CD4-positive, alpha-beta T cell treated with Interleukin-2 at 100 ng/mL for 4 hours (primary cell): ENCODE data around the gene PPFIBP2.
A peak's percentile ranks its signal among the peaks of the same experiment; 100 is the strongest.
"Not testable (repeated sequence)": the region's sequence is repeated elsewhere in the genome, so short reads cannot be mapped to it uniquely, and the experiment has no call there.

Experiments used
- DNase-seq: peaks from one replicate; pipeline ENCODE4 v3.0.0-alpha.2; 2020; ENCODE audit warnings: low spot score

PPFIBP2 gene

GRCh38 chr11:7636350-7636749 lies 122.6 kb downstream of the PPFIBP2 start:
- DNase-seq = no peak

DNA sequence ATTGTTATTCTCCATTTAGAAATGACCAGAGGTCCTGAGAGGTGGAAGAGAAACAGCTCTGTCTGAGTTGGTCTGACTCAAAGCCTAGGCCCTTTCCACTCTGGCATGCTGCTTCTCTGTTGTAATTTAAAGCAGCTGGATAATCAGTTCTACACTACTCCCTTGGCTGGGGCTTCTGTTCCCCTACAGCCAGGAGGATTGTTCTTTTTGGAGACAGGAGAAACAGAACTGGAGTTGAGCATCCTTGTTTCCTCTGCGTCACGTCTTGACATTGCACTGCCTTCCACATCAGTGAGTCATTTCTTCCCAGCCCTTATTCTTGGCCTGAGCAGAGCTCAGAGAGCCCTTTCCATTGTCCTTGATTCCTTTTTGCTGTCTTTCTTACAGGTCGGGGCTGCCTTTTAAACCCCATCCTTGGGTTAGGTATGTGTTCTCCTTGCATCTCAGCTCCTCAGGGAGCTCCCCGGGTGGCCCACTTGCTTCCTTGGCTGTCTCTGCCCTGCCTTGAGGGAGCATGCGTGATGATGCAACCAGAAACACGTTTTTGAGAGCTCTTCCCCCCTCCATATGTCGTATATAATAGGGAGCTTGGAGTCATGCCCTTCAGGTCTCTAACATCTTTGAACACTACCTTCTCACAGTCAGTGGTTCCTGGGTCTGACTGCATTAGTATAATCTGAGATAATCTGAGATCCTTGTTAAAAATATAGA lies 123.8 kb downstream of the PPFIBP2 start:
- DNase-seq = no peak

DNA sequence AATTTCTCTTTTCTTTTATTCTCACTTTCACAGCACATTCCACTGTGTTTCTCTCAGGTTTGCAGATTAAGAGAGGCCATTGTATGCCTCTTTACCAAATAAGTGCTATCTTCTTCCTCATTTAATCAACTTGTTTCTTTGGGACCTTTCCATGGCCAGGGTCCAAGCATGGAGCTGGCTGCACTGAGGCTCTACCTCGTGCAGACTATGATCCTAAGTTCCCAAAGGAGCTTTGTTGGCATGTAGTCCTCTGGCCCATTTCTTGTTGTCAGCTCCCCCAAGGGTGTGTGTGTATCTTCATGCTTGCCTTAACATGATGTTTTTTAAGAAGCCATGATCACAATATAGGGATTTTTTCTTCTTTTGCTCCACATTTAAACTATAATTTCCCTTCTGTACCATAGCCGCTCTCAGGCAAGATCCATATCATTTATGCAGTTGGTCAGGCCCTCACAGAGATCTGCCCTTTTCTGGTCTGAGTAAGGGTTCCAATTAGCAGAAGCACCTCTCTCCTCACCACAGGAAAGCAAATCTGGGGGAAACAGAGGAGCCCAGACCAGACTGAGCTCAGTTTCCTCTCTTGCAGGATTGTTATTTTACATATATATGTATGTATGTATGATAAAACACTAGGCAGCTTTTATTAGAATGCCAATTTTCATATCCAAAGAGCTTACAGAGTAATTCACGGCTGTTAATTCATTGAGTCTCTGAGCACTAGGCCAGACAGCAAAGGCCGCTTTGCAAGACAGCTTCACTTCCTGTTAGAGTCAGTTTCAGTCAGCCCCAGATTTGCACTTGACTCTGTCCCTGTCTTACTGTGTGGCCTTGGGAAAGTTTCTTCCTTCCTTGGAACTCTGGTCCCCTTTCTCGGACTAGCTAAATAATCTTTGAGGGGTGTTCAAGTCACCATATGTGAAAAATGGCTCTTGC lies 125.2 kb downstream of the PPFIBP2 start:
- DNase-seq = no peak

- no peak for DNase-seq
These were observed 125.8 kb downstream of the PPFIBP2 start for GRCh38 chr11:7639643-7640025.

DNA sequence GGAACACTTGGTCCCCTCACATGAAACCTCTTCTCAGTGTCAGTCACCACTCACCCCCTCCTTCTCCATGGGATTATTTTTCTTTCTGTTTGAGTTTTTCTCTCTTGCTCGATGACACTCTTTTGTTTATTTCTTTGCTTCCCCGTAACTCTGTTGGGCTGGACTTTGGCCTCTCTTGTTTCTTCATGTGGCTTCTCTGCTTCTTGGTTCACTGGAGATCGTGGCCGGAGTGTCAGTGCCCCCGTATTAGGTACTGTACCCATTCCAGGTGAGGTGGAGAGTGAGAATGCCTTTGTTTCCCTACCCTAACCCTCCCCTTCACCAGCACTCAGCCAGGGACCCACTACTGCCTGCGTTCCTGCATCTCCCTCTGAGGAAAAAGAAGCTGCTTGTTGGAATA lies 127.0 kb downstream of the PPFIBP2 start:
- no peak for DNase-seq

DNA sequence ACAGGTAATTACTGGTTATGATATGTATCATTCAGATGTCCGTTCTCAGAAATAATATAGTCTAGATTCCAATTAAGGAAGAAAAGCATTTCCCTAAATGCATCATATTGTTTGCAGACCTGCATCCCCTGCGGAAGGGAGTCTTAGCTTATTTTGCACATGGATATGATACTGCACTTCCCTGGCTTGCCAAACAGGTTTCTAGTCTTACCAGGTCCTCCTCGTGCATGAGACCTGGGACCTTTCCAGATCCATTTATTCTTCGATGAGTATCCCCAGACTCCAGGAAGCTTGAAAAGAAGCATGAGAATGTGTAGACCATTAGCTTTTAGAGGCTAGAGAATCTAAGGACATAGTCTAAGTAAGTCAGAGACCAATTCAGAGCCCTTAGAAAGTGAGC lies 128.9 kb downstream of the PPFIBP2 start:
- DNase-seq = no peak

DNA sequence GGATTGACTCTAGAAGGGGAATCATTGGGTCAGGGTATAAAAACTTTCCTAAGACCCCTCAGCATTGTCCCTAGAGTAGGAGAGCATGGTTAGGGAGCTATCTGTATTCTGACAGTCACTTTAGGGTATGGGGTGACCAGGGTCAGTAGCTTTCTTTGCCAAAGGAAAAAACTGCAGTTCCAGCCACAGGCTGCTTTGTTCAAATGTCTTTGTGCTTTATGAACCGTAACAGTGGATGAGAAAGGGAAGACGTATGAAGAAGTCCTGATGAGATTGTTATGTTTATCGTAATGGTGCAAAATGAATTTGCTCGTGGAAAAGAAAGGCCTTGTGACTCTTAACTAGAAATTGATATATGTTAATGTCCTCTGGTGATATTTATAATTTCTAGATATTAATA lies 129.5 kb downstream of the PPFIBP2 start:
- no peak for DNase-seq

DNA sequence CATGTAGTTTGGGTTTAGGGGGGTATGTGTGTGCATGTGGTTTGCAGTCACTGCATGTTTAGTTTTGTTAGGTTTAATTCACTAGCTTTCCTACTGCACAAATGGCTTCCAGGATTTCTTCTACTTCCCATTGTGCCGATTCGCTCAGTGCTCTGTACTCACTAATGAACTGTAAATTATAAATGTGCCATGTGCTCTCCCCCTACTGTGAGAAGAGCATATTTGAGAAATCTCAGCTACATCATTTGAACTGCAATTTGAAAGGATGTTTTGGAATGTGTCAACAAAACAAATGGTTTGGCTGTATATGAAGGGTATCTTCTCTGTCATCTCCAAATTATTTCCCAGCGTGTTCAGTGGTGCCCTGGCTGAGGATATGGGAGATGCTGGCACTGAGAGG lies 131.4 kb downstream of the PPFIBP2 start:
- no peak for DNase-seq

DNA sequence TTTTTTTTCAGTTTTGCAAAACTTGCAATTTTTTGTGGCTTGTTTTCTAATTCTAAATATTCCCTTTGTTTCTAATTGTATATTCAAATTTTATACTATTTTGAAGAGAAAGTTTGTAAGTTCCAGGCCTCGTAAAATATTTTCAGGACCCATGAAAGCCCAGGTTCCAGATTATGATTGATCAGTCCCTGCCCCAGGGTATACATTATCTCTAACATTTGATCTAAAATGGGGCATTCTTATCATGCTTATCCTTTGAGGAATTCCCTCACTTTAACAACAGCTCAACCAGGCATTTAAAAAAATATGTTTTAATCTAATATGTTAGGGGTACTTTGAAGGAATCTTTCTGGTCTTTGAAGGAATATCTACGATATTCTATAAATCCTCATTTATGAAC lies 133.1 kb downstream of the PPFIBP2 start:
- no peak for DNase-seq

DNA sequence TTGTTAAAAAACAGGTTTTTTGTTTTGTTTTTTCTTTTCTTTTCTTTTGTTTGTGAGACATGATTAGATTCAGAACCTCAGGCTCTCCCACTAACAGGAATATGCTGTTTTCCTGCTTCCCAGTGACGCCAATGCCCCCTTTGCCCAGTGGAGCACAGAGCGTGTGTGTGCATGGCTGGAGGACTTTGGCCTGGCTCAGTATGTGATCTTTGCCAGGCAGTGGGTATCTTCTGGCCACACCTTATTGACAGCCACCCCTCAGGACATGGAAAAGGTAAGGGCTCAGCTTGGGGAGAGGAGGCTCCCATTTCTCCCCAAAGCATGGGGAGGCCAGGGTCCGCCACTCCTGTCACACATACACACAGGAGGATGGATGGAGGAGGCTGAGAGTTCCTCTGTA lies 134.5 kb downstream of the PPFIBP2 start:
- no peak for DNase-seq

DNA sequence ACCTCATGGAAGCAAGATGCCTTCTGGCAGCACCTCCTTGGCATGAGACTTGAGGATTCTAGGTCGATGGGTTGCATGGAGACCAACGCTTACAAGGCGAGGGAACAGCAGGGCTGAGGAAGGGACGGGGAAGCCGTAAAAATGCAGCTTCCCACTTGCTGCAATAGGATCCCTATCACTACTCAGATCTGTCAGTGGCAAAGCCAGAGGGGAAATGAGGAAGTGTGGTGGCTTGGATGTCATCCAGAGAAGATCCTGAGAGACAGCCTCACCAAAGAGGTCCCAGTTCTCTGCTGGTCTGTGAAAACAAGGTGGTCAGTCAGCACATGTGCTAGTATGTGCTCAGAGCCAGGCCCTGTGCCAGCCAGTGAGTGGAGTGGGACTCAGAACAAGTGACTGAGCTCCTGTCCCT lies 137.3 kb downstream of the PPFIBP2 start:
- DNase-seq = no peak

DNA sequence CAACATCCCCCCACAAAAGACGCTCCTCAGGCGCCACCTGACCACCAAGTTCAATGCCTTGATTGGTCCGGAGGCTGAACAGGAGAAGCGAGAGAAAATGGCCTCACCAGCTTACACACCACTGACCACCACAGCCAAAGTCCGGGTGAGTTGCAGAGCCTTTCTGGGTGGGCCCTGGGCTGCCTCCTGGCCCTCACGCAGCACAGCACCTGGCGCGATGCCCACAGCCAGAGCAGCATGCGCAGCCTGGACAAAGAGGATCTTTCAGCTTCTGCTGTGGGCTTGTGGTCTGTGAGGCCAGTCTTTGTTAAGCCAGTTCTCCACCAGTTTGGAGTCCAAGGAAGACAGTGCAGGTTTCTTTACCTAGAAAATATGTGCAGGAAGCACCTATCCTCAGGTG lies 137.9 kb downstream of the PPFIBP2 start:
- no peak for DNase-seq

- no peak for DNase-seq
These were observed 140.5 kb downstream of the PPFIBP2 start for GRCh38 chr11:7654195-7654705.

- DNase-seq = no peak
These were observed 141.7 kb downstream of the PPFIBP2 start for GRCh38 chr11:7655253-7656217.

DNA sequence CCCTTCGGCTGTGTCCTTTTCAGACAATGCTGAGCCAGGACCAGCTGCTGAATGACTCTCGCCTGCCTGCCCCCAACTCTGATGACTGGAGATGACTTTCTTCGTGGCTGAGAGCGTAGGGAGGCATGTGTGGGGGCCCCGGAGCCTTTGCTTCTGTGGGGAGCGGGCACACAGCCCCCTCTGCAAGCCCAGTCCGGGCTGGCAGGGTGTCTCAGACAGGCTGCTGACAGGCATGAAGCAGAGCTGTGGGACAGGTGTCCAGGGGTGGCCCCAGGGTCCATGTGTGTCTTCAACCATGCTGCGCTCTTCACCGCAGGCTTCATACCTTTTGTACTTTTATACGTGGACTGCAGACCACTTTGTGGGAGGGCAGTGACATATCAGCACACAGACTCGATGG lies 142.9 kb downstream of the PPFIBP2 start:
- DNase-seq = no peak

DNA sequence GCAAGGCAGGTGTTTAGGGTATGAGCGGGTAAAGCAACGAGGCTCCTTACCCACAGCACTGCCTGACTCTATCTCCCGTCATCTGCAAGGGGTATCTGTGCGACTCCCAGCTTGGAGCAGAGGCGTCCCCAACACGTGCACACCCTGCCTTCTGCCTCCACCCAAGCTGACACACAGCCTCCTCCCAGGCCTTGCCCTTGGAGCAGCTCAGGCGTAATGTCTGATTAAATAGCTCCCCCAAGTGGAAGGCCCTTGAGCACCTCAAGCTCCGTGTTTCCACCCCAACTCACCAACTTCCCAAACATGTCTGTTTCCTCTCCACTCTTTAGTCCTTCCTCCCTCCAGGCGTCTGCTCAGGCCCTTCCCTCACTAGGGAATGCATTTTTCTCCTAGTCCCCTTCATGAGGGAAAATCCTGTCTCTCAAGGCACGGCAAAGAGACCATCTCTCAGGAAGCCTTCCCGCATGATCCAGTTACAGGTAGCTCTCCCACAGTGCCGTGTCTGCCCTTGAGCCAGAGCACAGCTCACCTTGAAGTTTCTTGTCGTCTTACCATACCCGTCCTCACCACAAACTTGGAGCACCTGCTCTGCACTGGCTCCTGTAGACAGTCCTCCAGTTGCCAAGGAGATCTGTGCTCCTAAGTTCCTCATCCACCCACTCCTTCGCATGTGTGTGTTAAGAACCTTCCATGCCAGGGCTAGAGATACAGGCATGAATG lies 143.7 kb downstream of the PPFIBP2 start:
- peak; percentile 17 for DNase-seq

DNA sequence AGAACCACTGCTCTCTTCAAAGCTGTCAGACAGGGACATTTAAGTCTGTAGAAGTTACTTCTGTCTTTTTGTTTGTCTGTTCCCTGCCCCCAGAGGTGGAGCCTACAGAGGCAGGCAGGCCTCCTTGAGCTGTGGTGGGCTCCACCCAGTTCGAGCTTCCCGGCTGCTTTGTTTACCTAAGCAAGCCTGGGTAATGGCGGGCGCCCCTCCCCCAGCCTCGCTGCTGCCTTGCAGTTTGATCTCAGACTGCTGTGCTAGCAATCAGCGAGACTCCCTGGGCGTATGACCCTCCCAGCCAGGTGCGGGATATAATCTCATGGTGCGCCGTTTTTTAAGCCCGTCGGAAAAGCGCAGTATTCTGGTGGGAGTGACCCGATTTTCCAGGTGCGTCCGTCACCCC lies 149.7 kb downstream of the PPFIBP2 start:
- DNase-seq = not testable (repeated sequence)

DNA sequence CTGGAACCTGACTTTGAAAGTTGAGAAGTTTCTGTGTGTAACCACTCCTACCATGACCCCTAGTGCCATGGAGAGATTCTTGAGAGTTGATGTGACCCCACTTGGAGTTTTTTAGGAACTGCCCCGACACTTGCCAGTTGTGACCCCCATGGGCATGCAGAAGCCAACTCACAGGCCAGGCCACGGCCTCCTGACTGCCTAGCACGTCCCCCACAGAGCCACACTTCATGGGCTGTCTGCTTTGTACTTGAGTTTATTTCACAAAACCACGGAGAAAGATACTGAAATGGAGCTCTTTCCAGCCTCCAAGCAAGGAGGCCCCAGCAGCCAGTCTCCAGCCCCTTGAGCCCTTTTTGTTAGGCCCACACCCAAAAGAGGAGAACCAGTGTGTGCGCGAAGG lies 151.1 kb downstream of the PPFIBP2 start:
- no peak for DNase-seq

DNA sequence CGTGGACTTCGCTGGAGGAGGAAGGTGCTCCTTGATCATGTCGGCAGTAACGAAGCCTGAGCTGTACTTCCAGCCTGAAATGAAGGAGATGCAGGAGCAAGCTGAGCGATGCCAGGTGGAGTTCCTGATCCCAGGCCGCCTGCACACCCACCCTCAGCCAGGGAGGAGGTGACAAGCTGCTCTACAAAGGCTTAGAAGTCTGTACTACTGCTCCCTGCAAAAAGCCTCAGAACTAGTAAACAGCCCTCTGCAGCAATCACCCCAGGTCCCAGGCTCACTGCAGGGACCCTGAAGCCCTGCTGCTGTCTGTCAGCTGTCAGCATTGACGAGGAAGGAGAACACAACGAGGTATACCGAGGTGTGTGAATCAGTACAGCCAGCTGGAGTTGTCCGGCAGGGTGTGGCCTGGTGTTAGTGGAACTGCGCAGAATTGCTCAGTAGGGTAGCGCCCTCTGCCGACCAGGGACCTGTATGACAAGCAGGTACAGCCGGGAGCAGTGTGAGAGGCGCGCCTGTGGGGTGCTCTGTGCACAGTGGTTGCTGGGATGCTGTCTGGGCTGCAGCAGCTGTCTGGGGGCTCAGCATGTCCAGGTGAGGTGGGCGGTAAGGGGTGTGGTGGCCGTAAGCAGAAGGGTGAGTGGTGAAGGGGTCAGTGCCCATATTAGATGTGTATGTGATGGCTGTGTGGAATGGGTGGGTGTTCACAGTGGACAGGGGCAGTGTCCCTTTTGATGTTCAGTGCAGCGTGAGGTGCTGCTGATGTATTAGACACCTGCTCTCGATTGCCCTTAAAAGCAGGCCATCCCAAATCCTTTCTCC lies 151.9 kb downstream of the PPFIBP2 start:
- DNase-seq = peak; percentile 62

- no peak for DNase-seq
These were observed 152.6 kb downstream of the PPFIBP2 start for GRCh38 chr11:7666292-7666866.
